Measurements from ENCODE around the gene HECTD4. TPM values are rescaled to one million over a fixed set of nuclear protein-coding genes. Genes with fewer than 3 reads are reported as not detected.

HECTD4 gene
- total RNA-seq, 2 donors from 2014 or later, result 46.6 to 48.2 TPM

- Mint-ChIP-seq H3K4me1 (no peaks in the 10 kb centered on the region), H3K27ac (no peak overlapping the region), H3K36me3 (ENCODE audit: low read depth) (peaks cover 8% of the 10 kb centered on the region), H3K9me3 (no peaks in the 10 kb centered on the region), H3K4me3 (no peak overlapping the region), H3K27me3 (ENCODE audit: insufficient read depth) (no peaks in the 10 kb centered on the region)
- WGBS, 2 experiments (ENCODE audit: insufficient coverage in 1 of 2, insufficient read length in 1 of 2), result 86 to 95% methylated on average over 1 to 4 of the region's 4 CpGs
- Histone ChIP-seq H3K4me1 (ENCODE audit: control insufficient read depth, insufficient read depth, low read length) (no peaks in the 10 kb centered on the region), H3K36me3 (ENCODE audit: control insufficient read depth, insufficient read depth, low read length) (no peaks in the 10 kb centered on the region), H3K4me3 (ENCODE audit: low read length) (no peak overlapping the region), H3K27ac (ENCODE audit: low read depth, low read length) (no peak overlapping the region), H3K27me3 (ENCODE audit: control insufficient read depth, insufficient read depth, low read length, poor library complexity, severe bottlenecking) (no peaks in the 10 kb centered on the region), H3K9ac (ENCODE audit: extremely low read depth, low read length, poor library complexity, severe bottlenecking) (no peak overlapping the region), H3K9me3 (ENCODE audit: control insufficient read depth, low read length) (no peaks in the 10 kb centered on the region)
- no peak for DNase-seq
- TF ChIP-seq CTCF (conservative IDR thresholded peaks at IDR 0.05), result no peak
Measured at GRCh38 chr12:112330706-112331105, 51.5 kb downstream of the HECTD4 start.

GRCh38 chr12:112328456-112329124 is 53.6 kb downstream of the HECTD4 start:
- no peaks in the 10 kb centered on the region for H3K4me1 ChIP-seq (ENCODE audit: control insufficient read depth, insufficient read depth, low read length)
- H3K4me1 Mint-ChIP-seq, result no peaks in the 10 kb centered on the region
- no peak overlapping the region for H3K9ac ChIP-seq (ENCODE audit: extremely low read depth, low read length, poor library complexity, severe bottlenecking)
- H3K27me3 ChIP-seq (ENCODE audit: control insufficient read depth, insufficient read depth, low read length, poor library complexity, severe bottlenecking), result no peaks in the 10 kb centered on the region
- no peak overlapping the region for H3K4me3 ChIP-seq (ENCODE audit: low read length)
- no peaks in the 10 kb centered on the region for H3K9me3 Mint-ChIP-seq
- no peak overlapping the region for H3K4me3 Mint-ChIP-seq
- H3K36me3 Mint-ChIP-seq (ENCODE audit: low read depth), result no peaks in the 10 kb centered on the region
- H3K9me3 ChIP-seq (ENCODE audit: control insufficient read depth, low read length), result no peaks in the 10 kb centered on the region
- H3K27me3 Mint-ChIP-seq (ENCODE audit: insufficient read depth), result no peaks in the 10 kb centered on the region
- 75 to 93% methylated on average over 2 to 3 of the region's 3 CpGs for WGBS, 2 experiments (ENCODE audit: insufficient coverage in 1 of 2, insufficient read length in 1 of 2)
- no peak for TF ChIP-seq CTCF (conservative IDR thresholded peaks at IDR 0.05)
- no peaks in the 10 kb centered on the region for H3K36me3 ChIP-seq (ENCODE audit: control insufficient read depth, insufficient read depth, low read length)
- no peak overlapping the region for H3K27ac ChIP-seq (ENCODE audit: low read depth, low read length)
- H3K27ac Mint-ChIP-seq, result no peak overlapping the region
- DNase-seq, result no peak

GRCh38 chr12:112327209-112327938 is 54.9 kb downstream of the HECTD4 start:
- Mint-ChIP-seq H3K4me1 (peaks cover 6% of the 10 kb centered on the region), H3K4me3 (no peak overlapping the region), H3K27me3 (ENCODE audit: insufficient read depth) (no peaks in the 10 kb centered on the region), H3K9me3 (no peaks in the 10 kb centered on the region), H3K36me3 (ENCODE audit: low read depth) (no peaks in the 10 kb centered on the region), H3K27ac (no peak overlapping the region)
- no peaks in the 10 kb centered on the region for H3K9me3 ChIP-seq (ENCODE audit: control insufficient read depth, low read length)
- WGBS, 2 experiments (ENCODE audit: insufficient coverage in 1 of 2, insufficient read length in 1 of 2), result 96 to 99% methylated on average over 3 to 5 of the region's 7 CpGs
- no peak for TF ChIP-seq CTCF (conservative IDR thresholded peaks at IDR 0.05)
- H3K9ac ChIP-seq (ENCODE audit: extremely low read depth, low read length, poor library complexity, severe bottlenecking), result no peak overlapping the region
- no peaks in the 10 kb centered on the region for H3K36me3 ChIP-seq (ENCODE audit: control insufficient read depth, insufficient read depth, low read length)
- no peak for DNase-seq
- no peak overlapping the region for H3K4me3 ChIP-seq (ENCODE audit: low read length)
- H3K27ac ChIP-seq (ENCODE audit: low read depth, low read length), result no peak overlapping the region
- H3K4me1 ChIP-seq (ENCODE audit: control insufficient read depth, insufficient read depth, low read length), result no peaks in the 10 kb centered on the region
- no peaks in the 10 kb centered on the region for H3K27me3 ChIP-seq (ENCODE audit: control insufficient read depth, insufficient read depth, low read length, poor library complexity, severe bottlenecking)

All from endodermal cell (in vitro differentiated cells).